ENCODE measurements around the gene SLC35E4.
"Not testable (repeated sequence)": the region's sequence is repeated elsewhere in the genome, so short reads cannot be mapped to it uniquely, and the experiment has no call there.

Gene SLC35E4

DNA sequence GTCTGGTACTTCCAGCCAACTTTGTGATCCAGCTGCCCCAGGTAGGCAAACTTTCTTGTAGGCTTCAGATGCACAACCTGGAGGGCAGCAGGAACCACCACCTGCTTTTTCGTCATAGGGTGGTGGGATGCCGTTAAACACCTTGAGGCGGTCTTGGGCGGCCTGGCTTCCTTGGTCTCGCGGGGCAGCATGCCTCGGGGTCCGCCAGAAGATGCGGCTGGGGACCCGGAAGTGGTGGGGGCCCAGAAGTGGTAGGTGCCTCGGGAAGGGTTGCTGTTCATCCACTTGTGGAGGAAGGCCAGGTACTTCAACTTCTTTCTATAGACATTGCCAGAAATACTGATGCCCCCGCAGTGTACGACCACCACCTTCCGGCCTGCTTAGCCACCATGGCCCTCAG, 18.8 kb downstream of the SLC35E4 start:
- DNase-seq: no peak

DNA sequence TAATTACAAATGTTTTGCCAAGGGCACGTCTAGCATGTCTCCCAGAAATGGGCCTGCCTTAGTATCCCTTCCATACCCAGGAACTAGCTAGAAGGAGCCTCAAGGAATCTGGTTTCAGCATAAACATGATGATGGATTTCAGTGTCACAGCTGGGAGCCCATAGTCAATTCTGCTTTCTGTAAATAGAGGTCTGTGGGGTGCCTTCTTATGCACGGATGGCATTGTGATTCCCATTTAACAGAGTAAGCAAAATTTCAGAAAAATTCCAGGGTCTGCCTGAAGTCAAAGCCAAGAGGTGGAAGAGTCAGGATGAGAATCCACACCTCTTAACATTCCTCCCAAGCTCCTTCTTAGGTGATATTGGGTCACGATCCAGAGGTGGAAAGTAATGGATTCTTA, 20.0 kb downstream of the SLC35E4 start:
- no peak for DNase-seq

DNA sequence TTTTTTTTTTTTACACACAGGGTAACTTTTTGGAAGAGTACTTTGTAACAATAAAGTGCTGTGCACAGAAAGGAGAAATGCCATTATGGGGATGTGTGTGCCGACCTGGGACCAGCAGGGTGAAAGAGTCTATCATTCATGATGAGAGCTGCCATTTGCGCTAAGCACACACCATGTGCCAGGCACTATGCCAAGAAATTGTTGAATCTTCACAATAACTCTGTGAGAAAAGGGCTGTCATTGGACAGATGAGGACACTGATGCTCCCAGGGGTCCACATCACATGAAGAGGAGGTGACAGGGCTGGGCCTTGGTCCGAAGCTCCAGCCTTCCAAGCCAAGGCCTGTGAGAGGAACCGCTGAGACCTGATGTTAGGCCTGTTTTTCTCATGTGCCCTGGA, 26.5 kb downstream of the SLC35E4 start:
- DNase-seq: no peak

DNA sequence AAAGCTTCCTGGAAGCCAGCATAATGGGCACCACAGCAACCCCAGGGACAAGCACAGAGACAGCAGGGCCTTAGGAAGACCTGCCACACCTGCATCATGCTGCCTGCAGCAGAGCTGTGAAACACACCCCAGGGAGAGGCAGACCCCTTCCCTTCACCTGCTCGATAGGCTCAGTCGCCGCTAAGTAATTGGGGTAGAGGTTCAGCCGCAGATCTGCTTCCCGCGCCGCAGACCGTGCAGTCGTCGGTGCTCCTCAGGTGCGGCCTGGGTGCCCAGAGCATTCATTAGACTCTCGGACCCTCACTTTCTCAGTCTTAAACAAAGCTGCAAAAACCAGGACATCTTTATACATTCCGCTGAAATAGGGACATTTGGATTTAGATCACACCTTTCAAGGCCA, 29.2 kb downstream of the SLC35E4 start:
- DNase-seq: no peak

DNA sequence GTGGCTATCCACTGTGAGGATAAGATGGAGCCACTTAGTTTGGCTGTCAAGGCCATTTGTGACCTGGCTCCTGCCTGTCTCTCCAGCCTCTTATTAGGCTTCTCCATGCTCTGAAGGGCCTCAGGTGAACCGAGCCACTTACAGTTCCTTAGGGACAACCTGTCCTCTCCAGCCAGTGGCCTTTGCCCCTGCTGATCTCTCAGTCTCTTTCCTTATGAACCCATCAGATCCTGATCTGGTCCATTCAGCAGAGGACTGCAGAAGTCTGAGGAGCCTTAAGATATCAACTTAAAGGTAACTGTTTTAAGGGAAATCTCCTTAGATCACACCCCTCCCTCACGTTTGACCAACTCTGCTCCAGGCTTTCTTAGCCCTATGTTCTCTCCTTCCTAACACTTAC, 29.7 kb downstream of the SLC35E4 start:
- DNase-seq: no peak

DNA sequence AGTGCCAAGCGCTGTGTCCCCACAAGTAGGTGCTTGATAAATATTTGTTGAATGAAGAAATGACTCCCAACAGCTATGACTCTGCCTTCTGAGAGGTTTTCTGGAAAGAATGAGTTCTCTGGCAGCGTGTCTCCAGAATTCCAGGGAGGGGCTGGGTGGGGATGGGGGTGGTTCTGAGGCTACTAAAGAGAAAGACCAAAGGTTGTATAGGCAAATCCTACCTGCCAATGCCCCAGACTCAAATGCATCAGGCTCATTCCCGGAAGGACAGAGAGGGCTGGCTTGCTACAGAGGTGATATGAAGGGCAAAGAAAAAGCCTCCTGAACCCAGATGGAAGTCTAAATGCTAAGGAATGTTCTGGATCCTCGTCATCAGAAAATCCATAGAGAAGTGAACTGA, 30.2 kb downstream of the SLC35E4 start:
- no peak for DNase-seq

DNA sequence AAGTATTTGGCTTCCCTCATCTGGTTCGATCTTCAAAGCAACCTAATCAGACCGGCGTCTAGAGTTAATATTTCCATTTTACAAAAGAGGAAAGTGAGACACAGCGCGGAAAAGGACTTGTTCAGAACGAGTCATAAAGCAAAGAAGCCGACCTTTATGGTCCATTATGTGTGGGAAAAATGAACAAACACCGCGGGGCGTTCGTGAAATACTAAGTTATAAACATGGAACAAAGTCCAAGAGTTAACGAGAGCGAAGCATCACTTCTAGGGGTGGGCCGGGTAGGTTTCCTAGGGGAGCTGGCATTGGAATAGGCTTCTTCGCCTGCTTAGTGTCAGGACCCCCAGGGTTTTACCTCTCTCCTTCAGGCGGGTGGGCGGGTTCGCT, 31.5 kb downstream of the SLC35E4 start:
- peak; percentile 14 for DNase-seq

DNA sequence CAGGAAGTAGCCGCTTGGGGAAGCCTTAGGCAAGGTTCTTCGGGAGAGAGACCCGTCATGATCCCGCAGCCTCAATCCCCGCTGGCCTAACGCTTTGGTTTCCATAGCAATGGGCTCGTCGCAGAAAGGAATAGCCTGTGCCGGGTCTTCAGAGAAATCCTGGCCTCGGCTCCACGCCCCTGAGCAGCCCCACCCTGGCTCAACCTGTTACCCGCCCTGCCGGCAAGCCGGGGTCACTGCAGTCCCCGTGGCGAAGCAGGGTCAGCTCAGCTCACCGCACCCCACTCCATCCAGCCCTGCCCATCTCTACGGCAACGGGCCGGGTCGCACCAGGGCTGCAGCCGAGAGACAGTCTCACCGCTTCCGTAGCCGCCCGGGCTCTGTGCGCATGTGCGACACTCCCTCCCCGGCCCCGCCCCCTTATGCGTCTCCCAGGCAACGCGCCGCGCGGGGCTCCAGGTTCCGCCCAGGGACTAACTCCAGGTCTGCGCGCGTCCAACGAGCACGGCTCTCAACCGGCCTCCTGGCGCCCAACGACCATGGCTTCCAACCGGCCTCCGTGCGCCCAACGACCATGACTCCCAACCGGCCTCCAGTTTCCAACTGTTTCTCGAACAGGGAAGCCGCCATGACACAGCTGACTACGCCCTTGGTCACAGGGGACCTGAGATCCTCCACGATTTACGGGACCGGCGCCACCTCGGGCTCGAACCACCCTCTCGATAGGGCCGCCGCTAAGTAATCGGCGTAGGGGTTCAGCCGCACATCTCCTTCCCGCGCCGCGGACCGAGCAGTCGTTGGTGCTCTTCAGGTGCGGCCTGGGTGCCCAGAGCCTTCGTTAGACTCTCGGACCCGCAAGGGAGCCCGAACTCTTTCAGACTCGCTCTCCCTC, 32.2 kb downstream of the SLC35E4 start, which contains the start of gene DUSP18:
TSS of gene DUSP18 (minus strand) at position 382 of the 892 bp plus-strand sequence. CDS start 3,872 bp downstream, outside the sequence.
- peak; percentile 86 for DNase-seq

DNA sequence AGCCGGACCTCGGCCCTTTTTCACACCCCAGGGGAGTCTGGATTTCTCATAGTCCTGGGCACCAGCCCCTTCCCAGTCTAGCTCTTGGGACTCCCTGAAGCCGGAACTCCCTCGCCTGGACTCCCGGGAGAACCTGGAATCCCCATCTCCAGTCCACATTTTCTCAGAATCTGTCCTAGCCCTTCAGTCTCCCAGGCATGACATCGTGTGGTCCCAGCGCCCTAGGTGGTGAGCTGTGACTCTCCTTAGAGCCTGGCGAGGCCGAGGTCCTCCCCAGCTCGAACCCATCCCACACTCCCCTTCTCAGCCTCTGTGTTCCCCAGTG, 32.8 kb downstream of the SLC35E4 start:
- no peak for DNase-seq

DNA sequence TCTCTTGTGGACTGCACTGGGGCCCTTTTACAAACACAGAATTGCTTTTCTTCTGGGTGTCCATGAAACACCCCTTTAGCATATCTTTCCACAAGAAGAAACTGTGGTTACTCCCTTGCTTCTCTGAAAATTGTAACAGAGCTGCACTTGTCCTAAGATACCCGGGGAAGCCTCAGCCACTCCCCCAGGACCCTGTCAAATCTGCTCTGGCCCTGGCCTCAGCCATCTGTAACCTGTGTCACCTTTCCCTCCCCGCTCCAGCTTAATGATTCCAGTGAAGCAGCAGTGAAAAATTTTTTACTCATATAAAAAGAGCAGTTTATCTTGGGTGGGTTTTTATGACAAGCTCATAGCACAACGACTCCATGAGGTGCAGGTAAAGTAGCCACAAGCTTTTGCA, 35.5 kb downstream of the SLC35E4 start:
- no peak for DNase-seq

DNA sequence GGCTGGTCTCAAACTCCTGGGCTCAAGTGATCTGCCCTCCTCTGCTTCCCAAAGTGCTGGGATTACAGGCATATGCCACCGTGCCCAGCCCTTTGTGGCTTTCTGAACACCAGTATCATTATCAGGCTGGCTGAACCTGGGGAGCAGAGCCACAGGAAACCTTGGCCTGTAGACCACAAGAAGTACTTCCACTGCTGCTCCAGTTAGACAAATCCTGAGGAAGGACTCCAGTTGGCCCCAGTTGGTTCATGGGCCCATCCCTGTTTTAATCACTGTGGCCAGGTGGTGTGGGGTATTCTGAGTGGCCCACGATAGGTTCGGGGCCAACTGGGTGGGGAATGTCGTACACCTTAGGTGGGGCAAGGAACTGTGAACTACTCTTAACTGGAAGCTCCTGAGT, 37.6 kb downstream of the SLC35E4 start:
- no peak for DNase-seq

DNA sequence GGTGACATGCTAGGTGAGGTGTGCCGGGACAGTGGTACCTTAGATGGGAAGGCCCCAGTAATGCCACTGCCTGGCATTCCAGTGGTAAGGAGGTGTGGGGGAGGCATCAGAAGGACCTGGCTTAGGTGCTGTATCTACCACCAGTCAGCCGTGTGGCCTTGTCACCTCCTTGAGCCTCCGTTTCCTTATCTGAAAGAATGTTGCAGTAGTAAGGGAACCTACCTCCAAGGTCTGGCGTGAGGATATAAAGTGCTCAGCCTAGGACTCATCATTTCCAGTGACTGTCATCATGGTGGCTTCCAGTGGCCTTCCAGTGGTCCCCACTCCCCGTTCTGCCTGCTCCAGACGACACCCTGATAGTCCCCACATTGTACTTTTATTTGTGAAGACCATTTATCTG, 38.9 kb downstream of the SLC35E4 start:
- DNase-seq: no peak

DNA sequence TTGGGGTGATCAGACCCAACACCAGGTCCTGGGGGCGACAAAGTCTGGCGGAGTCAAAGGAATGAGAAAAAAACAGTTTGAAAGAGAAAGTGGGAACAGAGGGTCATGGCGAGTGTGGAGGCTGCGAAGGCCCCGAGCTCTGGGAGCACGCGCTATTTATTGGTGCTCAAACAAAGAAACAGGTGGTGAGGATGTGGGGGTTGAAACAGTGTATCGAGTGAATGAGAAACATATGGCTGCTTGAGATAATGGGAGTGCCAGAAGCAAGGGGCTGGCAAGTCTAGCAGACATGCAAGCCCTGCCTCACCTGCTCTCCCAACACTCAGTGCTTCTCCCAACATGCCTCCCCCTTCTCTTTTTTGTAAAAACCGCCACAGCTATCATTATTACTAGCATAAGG, 39.9 kb downstream of the SLC35E4 start:
- peak; percentile 98 for DNase-seq

DNA sequence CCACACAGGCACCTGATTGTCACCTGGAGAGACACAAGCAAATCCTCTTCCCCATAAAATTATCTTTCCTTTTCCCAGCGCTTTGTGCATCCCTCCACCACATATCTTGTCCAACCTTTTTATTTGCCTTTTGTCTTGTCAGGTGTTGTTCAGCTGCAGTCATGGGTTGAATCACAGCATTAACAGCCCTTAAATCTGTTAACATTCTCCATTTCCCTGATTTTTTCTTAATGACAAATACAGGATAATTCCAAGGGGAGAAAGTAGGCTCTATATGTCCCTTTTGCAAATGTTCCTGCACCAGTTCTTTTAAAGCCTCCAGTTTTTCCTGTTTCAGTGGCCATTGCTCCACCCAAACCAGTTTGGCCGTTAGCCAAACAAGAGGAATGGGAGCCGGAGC, 41.0 kb downstream of the SLC35E4 start:
- not testable (repeated sequence) for DNase-seq

DNA sequence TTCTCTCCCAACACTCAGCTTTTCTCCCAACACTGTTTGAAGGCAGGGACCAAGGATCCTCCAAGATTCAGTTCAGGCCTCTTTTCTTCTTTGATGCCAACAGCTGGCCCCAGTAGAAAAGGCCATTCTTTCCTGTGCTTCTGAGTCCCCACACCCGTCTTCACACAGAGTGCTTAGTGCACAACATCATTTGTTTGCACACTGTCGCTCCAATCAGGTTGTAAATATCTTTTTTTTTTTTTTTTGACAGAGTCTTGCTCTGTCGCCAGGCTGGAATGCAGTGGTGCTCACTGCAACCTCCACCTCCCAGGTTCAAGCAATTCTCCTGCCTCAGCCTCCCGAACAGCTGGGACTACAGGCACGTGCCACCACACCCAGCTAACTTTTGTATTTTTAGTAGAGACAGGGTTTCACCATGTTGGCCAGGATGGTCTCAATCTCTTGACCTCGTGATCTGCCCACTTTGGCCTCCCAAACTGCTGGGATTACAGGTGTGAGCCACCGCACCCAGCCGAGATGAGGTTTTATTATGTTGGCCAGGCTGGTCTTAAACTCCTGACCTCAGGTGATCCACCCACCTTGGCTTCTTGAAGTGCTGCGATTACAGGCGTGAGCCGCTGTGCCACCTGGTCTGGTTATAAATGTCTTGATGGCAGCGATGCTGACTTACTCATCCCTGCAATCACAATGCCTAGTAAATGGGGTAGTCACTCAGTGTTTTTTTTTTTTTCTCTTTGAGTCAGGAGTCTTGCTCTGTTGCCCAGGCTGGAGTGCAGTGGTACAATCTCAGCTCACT, 44.5 kb downstream of the SLC35E4 start:
- DNase-seq: not testable (repeated sequence)

DNA sequence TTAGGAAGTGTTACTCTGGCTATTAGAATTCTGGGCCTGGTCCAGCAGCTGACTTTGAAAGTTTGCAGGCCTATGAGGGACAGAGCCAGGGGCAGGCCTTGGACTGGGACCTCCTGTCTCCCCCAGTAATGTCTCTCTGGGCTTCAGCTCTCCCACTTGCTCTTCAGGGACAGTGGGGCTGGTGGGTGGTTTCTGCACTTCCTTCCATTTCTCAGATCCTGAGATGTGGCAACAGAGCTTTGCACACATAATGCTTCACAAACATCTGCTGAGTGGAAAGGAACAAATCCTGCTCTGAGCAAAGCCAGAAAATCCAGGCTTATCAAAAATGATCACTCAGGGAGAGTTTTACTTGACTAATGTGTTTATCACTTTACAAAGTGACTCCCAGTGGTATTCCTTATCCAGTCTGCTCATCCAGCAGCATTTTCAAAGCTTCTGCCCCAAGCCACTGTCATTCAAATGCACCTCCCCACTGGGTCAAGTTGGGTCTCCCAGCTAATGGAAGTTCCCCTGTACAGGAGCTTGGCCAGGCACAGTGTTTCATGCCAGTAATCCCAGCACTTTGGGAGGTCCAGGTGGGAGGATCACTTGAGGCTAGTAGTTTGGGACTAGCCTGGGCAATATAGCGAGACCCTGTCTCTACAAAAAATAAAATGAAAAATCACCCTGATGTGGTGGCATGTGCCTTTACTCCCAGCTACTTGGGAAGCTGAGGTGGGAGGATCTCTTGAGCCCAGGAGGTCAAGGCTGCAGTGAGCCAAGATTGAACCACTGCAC, 45.6 kb downstream of the SLC35E4 start:
- no peak for DNase-seq

DNA sequence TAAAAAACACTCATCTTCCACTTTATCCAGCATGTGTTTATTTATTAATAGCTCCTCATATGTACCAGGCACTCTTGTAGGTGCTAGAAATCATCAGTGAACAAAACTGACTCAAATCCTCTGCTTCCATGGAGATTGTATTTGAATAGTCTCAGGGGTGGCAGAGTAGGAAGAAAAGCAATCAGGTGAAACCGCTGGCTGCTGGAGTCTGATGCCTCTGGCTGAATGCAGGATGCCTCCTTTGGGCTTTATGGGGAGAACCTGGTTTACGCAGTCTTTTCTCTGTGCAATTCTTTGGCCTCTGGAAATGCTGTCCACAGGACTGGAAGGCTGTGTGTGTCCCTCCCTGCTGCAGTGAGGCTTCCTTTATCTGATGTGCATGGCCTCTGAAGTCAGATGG, 46.2 kb downstream of the SLC35E4 start:
- no peak for DNase-seq

DNA sequence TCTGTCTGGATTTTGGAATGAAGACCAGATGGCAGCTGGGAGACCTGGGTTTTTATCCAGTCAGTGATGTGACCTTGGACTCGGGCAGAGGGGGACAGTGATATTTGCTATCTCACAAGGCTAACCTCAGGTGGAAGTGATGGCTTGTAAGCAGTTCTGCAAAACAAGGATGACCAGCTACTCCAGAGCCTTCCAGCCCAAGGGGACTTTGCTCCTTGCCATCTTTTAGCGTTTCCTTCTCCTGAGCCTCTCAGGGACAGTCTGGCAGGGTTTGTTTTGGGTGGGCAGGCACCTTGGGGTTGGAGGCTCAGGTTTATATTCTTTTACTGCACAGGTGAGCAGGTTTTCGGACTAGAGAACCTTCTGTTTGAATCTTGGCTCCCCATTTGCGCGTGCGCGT, 49.6 kb downstream of the SLC35E4 start:
- no peak for DNase-seq

DNA sequence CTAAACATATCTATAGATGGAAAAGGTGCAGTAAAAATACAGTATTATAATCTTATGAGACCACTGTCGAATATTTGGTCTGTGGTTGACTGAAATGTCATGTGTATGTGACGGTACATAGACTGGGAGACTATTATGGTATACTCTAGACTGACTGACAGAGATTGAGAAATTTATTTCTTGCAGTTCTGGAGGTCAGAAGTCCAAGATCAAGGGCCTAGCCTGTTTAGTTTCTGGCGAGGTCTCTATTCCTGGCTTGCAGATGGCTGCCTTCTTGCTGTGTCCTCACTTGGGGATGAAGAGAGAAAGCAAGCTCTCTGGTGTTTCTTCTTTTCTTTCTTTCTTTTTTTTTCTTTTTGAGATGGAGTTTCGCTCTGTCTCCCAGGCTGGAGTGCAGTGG, 51.8 kb downstream of the SLC35E4 start:
- DNase-seq: no peak

DNA sequence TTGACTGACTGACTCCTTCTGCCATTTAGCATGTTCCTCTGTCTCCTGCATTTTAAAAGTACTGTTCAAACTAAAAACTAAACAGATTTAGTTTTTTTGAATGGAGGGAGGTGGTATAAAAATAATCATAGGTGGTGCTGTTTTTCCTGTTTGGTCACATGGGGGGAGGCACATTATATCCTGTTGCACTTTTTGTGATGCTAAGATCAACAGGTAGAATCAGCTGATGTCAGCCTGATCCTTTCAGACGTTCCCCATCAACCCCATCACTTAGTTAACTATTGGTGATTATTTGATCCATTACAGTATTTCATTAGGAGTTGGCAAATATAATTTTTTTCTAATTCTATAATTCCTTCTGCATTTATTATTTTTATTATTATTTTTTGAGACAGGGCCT, 54.0 kb downstream of the SLC35E4 start:
- no peak for DNase-seq

DNA sequence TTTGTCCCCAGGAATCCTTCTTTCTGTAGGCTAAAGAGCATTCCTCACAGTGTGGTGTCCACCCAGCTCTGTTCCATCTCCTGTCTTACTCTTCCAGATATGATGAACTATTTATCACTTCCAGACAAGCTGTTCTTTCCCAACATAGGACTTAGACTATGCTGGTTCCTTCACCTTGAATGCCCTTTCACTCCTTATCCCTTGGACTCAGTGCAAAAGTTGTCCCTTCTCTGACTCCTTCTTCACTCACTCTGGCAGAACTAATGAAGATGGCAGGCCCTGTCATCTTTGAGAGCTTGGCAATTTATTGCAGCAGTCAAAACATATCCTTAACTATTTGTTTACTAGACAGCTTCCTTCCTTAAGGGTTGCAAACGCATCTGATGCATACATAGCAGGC, 55.6 kb downstream of the SLC35E4 start:
- DNase-seq: no peak

DNA sequence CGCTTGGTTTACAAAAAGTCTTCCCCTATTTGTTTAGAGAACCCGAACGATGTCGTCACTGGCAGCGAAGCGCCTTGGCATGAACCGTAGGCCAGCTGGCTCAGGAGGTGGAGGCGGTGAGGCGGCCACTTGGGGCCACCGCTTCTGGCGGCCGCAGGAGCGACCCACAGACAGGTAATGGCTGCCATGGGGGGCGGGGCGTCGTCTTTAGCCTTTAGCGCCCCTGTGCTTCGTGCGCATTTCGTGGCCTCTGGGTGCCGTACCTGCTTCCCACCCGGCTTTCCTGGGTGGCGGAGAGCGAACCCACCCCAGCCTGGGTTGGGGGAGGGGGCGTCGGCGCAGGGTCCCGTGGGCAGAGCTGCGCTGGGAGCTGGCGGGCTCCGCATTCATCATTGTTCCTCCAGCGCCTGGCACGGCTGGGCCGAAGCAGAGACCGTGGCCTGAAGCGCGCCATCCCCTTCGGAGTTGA, 58.6 kb downstream of the SLC35E4 start:
- peak; percentile 83 for DNase-seq

DNA sequence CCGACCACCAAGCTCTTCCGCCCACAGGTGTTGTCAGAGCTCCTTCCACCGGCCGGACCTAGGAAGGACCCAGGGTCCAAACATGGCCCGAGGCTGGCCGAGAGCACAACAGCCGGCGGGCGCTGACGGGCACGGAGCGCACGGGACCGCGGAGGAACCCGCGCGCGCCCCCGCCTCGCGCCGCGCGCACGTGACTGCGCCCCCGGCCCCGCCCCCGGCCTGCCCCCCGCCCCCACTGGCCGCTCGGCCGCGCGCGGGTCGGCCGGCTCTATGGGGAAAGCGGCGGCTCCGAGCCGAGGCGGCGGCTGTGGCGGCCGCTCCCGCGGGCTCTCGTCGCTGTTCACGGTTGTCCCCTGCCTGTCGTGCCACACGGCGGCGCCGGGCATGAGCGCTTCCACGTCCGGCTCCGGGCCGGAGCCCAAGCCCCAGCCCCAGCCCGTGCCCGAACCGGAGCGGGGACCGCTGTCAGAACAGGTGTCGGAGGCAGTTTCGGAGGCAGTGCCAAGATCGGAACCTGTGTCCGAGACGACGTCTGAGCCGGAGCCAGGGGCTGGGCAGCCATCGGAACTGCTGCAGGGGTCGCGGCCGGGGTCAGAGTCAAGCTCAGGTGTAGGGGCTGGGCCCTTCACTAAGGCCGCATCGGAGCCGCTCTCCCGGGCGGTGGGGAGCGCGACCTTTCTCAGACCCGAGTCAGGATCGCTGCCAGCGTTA, 59.2 kb downstream of the SLC35E4 start, which contains the start of gene OSBP2:
TSS of gene OSBP2 (plus strand) at position 235 of the 711 bp plus-strand sequence. CDS start at position 271, 36 bp downstream.
- DNase-seq: peak; percentile 29

Data from NCI-H2171 treated with DMSO at 0.1 percent for 48 hours (cell line).